Suppressor macrophage treated with lipopolysaccharide for 1 hour (primary cell): ENCODE measurements around the gene LIX1.
"Not testable (repeated sequence)": the region's sequence is repeated elsewhere in the genome, so short reads cannot be mapped to it uniquely, and the experiment has no call there.

Source experiments
- DNase-seq, 3 donors: peaks; one replicate each; pipeline ENCODE4 v3.0.0-alpha.2; 2020 to 2022

Gene LIX1

GRCh38 chr5:97142521-97143254, at the start of gene LIX1:
Gene LIX1, minus strand, starts transcription at chr5:97142611. Its CDS starts 35 bp downstream, at chr5:97142576.
- peak; percentile 50 to 61 (median 60) for DNase-seq

- no peak for DNase-seq
Observed at GRCh38 chr5:97191893-97192292, 49.5 kb upstream of the LIX1 start.

- not testable (repeated sequence) for DNase-seq
Observed at GRCh38 chr5:97189523-97189922, 47.1 kb upstream of the LIX1 start.

GRCh38 chr5:97183930-97184213, 41.5 kb upstream of the LIX1 start:
- no peak for DNase-seq

GRCh38 chr5:97183100-97183929, 40.9 kb upstream of the LIX1 start, which contains the start of gene RIOK2:
Gene RIOK2, minus strand, starts transcription at chr5:97183247. Its CDS starts 56 bp downstream, at chr5:97183191.
- peak; percentile 95 to 96 (median 96) for DNase-seq

- peak in 2 of 3 donors; percentile 13 to 26 for DNase-seq
Observed at GRCh38 chr5:97182571-97183099, 40.2 kb upstream of the LIX1 start.

GRCh38 chr5:97181856-97182545, 39.6 kb upstream of the LIX1 start:
- peak in 1 of 3 donors; percentile 20 for DNase-seq

GRCh38 chr5:97179457-97179856, 37.0 kb upstream of the LIX1 start:
- DNase-seq: not testable (repeated sequence)

GRCh38 chr5:97172227-97172626, 29.8 kb upstream of the LIX1 start:
- peak; percentile 6 to 39 (median 11) for DNase-seq

- DNase-seq: no peak
Observed at GRCh38 chr5:97171703-97172102, 29.3 kb upstream of the LIX1 start.

GRCh38 chr5:97167435-97167834, 25.0 kb upstream of the LIX1 start:
- peak in 1 of 3 donors; percentile 5 for DNase-seq

GRCh38 chr5:97165726-97166125, 23.3 kb upstream of the LIX1 start:
- DNase-seq: no peak

- no peak for DNase-seq
Observed at GRCh38 chr5:97164846-97165245, 22.4 kb upstream of the LIX1 start.

GRCh38 chr5:97163790-97164285, 21.4 kb upstream of the LIX1 start:
- no peak for DNase-seq

GRCh38 chr5:97163360-97163764, 21.0 kb upstream of the LIX1 start:
- peak; percentile 15 to 53 (median 34) for DNase-seq

GRCh38 chr5:97162045-97162444, 19.6 kb upstream of the LIX1 start:
- DNase-seq: peak; percentile 77 to 80 (median 79)

GRCh38 chr5:97157689-97158088, 15.3 kb upstream of the LIX1 start:
- no peak for DNase-seq

GRCh38 chr5:97151370-97151769, 9.0 kb upstream of the LIX1 start:
- DNase-seq: no peak

GRCh38 chr5:97150401-97150800, 8.0 kb upstream of the LIX1 start:
- no peak for DNase-seq

- no peak for DNase-seq
Observed at GRCh38 chr5:97149709-97150108, 7.3 kb upstream of the LIX1 start.

GRCh38 chr5:97148288-97148687, 5.9 kb upstream of the LIX1 start:
- DNase-seq: no peak

- DNase-seq: no peak
Observed at GRCh38 chr5:97143704-97144103, 1.3 kb upstream of the LIX1 start.

- DNase-seq: no peak
Observed at GRCh38 chr5:97141539-97141938, 872 bp downstream of the LIX1 start.
